HepG2 (cell line): ENCODE results near the gene HEY2.

Source experiments
- CBX2 ChIP-seq, 2 experiments: fragments of 200-600 bp in 1 of 2; sonication (generic); formaldehyde crosslinking in 1 of 2; IDR thresholded peaks; 2 replicates each; pipeline versions ENCODE4 v1.7.0 to v1.8.1; 2018 to 2022; ENCODE audit warnings: low read depth in 2 of 2, low read length in 1 of 2, mild to moderate bottlenecking in 1 of 2, missing genetic modification reagents in 1 of 2
- CTCF ChIP-seq: sonication (generic); formaldehyde crosslinking; IDR thresholded peaks from 2 replicates; pipeline ENCODE4 v1.5.0; 2020; ENCODE audit warnings: mild to moderate bottlenecking, missing genetic modification reagents, moderate library complexity
- JUNB ChIP-seq: sonication (generic); formaldehyde crosslinking; IDR thresholded peaks from 2 replicates; pipeline ENCODE4 v1.8.0; 2022; ENCODE audit warnings: missing genetic modification reagents, mild to moderate bottlenecking, borderline replicate concordance
- PRDM10 ChIP-seq: sonication (generic); formaldehyde crosslinking; IDR thresholded peaks from 2 replicates; pipeline ENCODE4 v1.4.0; 2020; ENCODE audit warnings: low read depth, missing genetic modification reagents

- no peak for TF ChIP-seq CBX2 (IDR thresholded peaks at IDR 0.05; ENCODE audit: low read depth, low read length)
- no peak for TF ChIP-seq CBX2 (CRISPR knock-in tag; IDR thresholded peaks at IDR 0.05; ENCODE audit: low read depth)
- TF ChIP-seq CTCF (CRISPR knock-in tag), result no peak
- TF ChIP-seq JUNB (CRISPR knock-in tag), result no peak
- no peak for TF ChIP-seq PRDM10 (CRISPR knock-in tag)
Observed at GRCh38 chr6:125727216-125727615, 22.2 kb upstream of the HEY2 start.
